Lower leg skin (tissue), 3 donors: ENCODE results near the gene ADAMTSL1.

ENCODE experiments used
- POLR2A ChIP-seq, 2 donors: fragments of 450-650 bp; IDR thresholded peaks; one replicate each; pipeline ENCODE4 v1.6.1; 2016 to 2017; ENCODE audit warnings: antibody characterized with exemption in 2 of 2, mild to moderate bottlenecking in 1 of 2, moderate library complexity in 1 of 2
- TF ChIP-seq, protein P1 (sequence below), 3 donors: fragments of 450-650 bp; IDR thresholded peaks; one replicate each; pipeline ENCODE4 v1.5.1; 2016; ENCODE audit warnings: antibody characterized with exemption in 3 of 3, mild to moderate bottlenecking in 3 of 3, moderate library complexity in 2 of 3

DNA sequence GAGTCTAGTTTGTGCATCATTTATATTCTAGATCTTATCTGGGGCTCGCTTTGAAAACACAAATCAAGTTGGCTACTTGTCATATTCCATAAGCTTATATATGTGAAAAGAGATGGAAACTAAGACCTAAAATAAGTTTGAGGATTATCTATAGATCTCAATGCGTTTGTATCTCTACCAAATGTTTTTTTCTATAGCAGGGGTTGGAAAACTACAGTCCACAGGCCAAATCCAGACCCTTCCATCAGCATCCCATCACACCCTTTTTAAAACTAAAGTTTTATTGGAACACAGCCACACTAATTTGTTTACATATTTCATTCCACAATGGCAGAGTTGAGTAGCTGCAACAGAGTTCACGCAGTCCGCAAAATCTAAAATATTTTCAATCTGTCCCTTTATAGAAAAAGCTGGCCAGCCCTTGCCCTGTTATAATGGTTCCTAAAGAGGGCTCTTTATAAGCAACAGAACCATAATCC lies 230.0 kb downstream of the ADAMTSL1 start:
- no peak for TF ChIP-seq POLR2A (IDR thresholded peaks at IDR 0.05)
- TF ChIP-seq, protein P1, sequence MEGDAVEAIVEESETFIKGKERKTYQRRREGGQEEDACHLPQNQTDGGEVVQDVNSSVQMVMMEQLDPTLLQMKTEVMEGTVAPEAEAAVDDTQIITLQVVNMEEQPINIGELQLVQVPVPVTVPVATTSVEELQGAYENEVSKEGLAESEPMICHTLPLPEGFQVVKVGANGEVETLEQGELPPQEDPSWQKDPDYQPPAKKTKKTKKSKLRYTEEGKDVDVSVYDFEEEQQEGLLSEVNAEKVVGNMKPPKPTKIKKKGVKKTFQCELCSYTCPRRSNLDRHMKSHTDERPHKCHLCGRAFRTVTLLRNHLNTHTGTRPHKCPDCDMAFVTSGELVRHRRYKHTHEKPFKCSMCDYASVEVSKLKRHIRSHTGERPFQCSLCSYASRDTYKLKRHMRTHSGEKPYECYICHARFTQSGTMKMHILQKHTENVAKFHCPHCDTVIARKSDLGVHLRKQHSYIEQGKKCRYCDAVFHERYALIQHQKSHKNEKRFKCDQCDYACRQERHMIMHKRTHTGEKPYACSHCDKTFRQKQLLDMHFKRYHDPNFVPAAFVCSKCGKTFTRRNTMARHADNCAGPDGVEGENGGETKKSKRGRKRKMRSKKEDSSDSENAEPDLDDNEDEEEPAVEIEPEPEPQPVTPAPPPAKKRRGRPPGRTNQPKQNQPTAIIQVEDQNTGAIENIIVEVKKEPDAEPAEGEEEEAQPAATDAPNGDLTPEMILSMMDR (IDR thresholded peaks at IDR 0.05), result no peak
